ENCODE measurements around the gene PTPRD.

DNA sequence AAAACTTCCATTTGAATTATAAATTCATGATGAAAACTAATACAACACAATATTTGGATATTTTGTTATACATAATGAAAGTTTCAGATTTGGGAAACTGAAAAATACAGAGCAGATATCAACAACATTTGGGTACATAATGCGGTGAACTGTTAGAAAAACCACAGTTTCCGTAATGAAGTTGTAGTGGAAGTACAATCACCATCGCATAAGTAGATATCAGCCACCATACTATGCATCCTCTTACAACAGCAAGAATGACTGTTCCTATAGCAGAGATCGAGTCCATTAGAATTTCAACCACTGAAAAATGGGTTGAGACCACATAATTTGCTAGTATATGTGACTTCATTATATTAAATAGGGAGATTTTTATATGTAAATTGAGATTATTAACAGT is 2043.0 kb downstream of the PTPRD start:
- TF ChIP-seq, protein P1, sequence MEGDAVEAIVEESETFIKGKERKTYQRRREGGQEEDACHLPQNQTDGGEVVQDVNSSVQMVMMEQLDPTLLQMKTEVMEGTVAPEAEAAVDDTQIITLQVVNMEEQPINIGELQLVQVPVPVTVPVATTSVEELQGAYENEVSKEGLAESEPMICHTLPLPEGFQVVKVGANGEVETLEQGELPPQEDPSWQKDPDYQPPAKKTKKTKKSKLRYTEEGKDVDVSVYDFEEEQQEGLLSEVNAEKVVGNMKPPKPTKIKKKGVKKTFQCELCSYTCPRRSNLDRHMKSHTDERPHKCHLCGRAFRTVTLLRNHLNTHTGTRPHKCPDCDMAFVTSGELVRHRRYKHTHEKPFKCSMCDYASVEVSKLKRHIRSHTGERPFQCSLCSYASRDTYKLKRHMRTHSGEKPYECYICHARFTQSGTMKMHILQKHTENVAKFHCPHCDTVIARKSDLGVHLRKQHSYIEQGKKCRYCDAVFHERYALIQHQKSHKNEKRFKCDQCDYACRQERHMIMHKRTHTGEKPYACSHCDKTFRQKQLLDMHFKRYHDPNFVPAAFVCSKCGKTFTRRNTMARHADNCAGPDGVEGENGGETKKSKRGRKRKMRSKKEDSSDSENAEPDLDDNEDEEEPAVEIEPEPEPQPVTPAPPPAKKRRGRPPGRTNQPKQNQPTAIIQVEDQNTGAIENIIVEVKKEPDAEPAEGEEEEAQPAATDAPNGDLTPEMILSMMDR (IDR thresholded peaks at IDR 0.05) = no peak
- no peak for TF ChIP-seq POLR2A (IDR thresholded peaks at IDR 0.05)

Data from Peyer's patch (tissue), 4 donors.